ENCODE measurements around the gene CRTC3.

CRTC3 gene

DNA sequence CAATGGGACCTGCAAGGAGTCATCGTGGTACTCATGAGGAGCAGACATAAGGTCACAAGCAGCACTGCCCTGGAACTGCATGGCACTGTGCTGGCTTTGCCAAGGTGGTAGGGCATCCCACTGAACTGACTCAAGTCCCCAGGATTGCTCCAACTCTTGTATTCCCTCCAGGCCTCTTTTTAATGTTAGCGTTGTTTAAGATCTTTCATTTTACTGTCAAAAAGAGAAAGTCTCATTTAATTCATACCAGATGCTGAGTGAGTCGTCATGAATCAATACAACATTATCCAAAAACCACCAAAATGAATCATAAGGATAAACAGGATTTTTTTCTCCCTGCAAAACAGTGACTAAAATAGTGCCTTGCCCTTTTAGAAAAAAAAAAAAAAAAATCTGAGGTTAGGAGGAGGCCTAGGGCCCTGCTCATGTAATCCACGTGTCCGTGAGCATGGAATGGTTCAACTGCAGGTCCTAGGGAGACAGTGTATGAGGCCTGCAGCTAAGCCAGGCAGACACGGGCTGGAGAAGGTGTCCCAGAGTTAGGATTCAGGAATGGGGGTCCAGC, 150.7 kb downstream of the CRTC3 start:
- peak; percentile 89 for DNase-seq (ENCODE audit: low read depth, low spot score)
- CTCF ChIA-PET = interaction anchor here (1.0 to 1.4 kb wide), 3 partner anchors 10 to 206 kb away, joined by 3 to 8 read pairs (median 5); no protein-coding TSS in a partner anchor
- POLR2A ChIA-PET = interaction anchor here (1.2 kb wide), 1 partner anchor 20 kb away, joined by 4 read pairs; no protein-coding TSS in a partner anchor

DNA sequence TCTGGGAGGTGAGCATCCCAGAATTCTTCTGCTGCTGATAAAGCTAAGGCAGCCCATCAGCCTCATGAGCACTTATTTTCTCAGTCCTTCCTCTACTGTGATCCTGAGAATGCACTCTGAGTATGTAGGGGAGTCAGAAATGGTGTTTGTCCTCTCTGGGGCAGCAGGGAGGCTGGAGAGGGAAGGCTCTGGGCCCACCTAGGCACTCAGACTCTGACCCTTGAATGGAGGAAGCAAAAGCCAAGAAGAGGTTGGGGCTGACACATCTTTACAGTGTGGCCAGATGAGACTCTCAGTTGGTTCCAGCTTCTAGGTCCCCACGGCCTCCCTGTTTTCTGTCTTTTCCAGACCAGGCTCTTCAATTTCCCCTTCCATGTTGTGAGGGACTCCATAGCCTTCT, 151.3 kb downstream of the CRTC3 start:
- no peak for DNase-seq (ENCODE audit: low read depth, low spot score)
- CTCF ChIA-PET = interaction anchor here (1.0 to 1.4 kb wide), 3 partner anchors 10 to 205 kb away, joined by 3 to 8 read pairs (median 5); no protein-coding TSS in a partner anchor
- H3K4me3 ChIP-seq (ENCODE audit: low read depth, low read length) = no peak overlapping the region
- TF ChIP-seq, protein P1, sequence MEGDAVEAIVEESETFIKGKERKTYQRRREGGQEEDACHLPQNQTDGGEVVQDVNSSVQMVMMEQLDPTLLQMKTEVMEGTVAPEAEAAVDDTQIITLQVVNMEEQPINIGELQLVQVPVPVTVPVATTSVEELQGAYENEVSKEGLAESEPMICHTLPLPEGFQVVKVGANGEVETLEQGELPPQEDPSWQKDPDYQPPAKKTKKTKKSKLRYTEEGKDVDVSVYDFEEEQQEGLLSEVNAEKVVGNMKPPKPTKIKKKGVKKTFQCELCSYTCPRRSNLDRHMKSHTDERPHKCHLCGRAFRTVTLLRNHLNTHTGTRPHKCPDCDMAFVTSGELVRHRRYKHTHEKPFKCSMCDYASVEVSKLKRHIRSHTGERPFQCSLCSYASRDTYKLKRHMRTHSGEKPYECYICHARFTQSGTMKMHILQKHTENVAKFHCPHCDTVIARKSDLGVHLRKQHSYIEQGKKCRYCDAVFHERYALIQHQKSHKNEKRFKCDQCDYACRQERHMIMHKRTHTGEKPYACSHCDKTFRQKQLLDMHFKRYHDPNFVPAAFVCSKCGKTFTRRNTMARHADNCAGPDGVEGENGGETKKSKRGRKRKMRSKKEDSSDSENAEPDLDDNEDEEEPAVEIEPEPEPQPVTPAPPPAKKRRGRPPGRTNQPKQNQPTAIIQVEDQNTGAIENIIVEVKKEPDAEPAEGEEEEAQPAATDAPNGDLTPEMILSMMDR (IDR thresholded peaks at IDR 0.05; ENCODE audit: insufficient read depth, low read length, missing control alignments) = no peak
- POLR2A ChIA-PET = interaction anchor here (1.2 kb wide), 1 partner anchor 21 kb away, joined by 4 read pairs; no protein-coding TSS in a partner anchor

More for the DNA sequence above, 150.7 kb downstream of the CRTC3 start:
- H3K4me3 ChIP-seq (ENCODE audit: low read depth, low read length) = no peak overlapping the region
- TF ChIP-seq, protein P1 (IDR thresholded peaks at IDR 0.05; ENCODE audit: insufficient read depth, low read length, missing control alignments) = no peak

DNA sequence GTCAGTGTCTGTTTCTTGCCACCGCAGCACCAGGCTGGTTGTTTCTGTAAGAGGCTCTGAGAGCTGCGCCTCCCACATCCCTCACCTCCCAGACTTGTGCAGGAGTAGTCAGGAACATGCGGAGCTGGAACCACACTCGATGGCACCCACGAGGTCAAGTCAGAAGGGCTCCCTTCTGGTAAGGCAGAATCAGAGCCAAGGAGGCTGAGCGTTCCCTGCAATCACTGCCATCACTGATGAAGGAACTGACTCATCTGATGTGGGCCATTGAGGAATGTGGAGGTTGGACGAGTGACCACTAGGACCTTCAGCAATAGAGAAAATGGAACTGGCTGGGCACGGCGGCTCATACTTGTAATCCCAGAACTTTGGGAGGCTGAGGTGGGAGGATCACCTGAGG, 151.8 kb downstream of the CRTC3 start:
- no peak for DNase-seq (ENCODE audit: low read depth, low spot score)
- no peak overlapping the region for H3K4me3 ChIP-seq (ENCODE audit: low read depth, low read length)
- POLR2A ChIA-PET = interaction anchor here (1.2 kb wide), 1 partner anchor 21 kb away, joined by 4 read pairs; no protein-coding TSS in a partner anchor
- CTCF ChIA-PET = interaction anchor here (0.9 to 1.4 kb wide), 4 partner anchors 9 to 205 kb away, joined by 3 to 8 read pairs (median 4); no protein-coding TSS in a partner anchor
- TF ChIP-seq, protein P1 (IDR thresholded peaks at IDR 0.05; ENCODE audit: insufficient read depth, low read length, missing control alignments) = no peak

DNA sequence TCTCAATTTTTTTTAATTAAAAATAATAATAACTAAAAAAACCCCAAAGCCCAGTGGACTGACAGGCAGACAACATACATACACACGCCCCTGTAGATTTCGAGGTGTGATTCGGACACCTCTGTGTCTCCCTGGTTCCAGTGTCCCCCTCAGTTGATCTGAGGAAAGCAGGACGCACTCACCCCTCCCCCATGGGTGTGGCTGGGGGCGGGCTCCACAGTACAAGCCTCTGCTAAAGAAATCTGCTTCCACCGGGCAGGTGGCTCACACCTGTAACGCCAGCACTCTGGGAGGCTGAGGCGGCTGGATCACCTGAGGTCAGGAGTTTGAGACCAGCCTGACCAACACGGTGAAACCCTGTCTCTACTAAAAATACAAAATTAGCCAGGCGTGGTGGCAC, 153.6 kb downstream of the CRTC3 start:
- CTCF ChIA-PET = interaction anchor here (1.4 kb wide), 2 partner anchors 13 to 203 kb away, joined by 4 to 7 read pairs; no protein-coding TSS in a partner anchor

DNA sequence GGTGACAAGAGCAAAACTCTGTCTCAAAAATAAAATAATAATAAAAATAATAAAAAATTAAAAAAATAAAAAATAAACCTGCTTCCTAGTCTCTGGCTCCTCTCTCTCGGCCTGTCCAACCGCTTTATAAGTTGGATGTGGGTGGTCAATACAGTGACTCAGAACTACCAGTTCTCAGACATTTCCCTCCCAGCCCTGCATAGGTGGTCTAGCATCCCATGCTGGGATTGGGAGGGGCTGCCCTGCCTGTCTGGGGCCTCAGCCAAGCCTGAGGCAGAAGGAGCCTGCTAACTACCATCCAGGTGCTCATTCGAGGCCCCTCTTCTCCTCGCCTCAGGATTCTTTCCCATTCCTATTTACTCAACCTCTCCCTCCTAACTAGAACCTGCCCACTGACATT, 154.2 kb downstream of the CRTC3 start:
- H3K4me3 ChIP-seq (ENCODE audit: low read depth, low read length) = no peak overlapping the region
- CTCF ChIA-PET = interaction anchor here (1.4 to 2.8 kb wide), 3 partner anchors 10 to 36 kb away, joined by 4 to 13 read pairs (median 5); no protein-coding TSS in a partner anchor
- POLR2A ChIA-PET = no interaction called here

More for the DNA sequence above, 153.6 kb downstream of the CRTC3 start:
- TF ChIP-seq, protein P1 (IDR thresholded peaks at IDR 0.05; ENCODE audit: insufficient read depth, low read length, missing control alignments) = no peak
- no peak overlapping the region for H3K4me3 ChIP-seq (ENCODE audit: low read depth, low read length)
- POLR2A ChIA-PET = no interaction called here
- DNase-seq (ENCODE audit: low read depth, low spot score) = no peak

DNA sequence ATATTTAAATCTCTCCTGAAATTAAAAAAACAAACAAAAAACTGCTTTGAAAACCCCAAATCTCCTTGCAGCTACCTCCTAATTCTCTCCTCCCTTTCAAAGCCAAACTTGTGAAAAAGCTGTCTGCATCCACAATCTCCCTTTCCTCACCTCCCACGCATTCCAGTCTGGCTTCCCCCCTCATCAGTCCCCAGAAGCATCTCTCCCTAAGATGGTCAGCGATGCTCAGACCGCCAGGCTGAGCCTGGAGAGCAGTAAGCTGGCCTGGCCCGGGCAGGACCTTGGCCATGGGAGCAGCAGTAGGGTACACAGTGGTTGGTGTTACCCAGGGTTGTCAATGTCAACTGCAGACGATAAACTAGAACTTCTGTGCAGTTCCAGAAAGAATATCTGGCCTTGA, 154.6 kb downstream of the CRTC3 start:
- ChIA-PET CTCF (interaction anchor here (1.0 to 2.8 kb wide), 4 partner anchors 9 to 36 kb away, joined by 4 to 13 read pairs (median 5); no protein-coding TSS in a partner anchor), POLR2A (no interaction called here)
- H3K4me3 ChIP-seq (ENCODE audit: low read depth, low read length) = no peak overlapping the region
- no peak for DNase-seq (ENCODE audit: low read depth, low spot score)
- TF ChIP-seq, protein P1 (IDR thresholded peaks at IDR 0.05; ENCODE audit: insufficient read depth, low read length, missing control alignments) = no peak

More for the DNA sequence above, 154.2 kb downstream of the CRTC3 start:
- DNase-seq (ENCODE audit: low read depth, low spot score) = no peak
- TF ChIP-seq, protein P1 (IDR thresholded peaks at IDR 0.05; ENCODE audit: insufficient read depth, low read length, missing control alignments) = no peak
